ENCODE results near the gene LRPAP1.
A peak's percentile ranks its signal among the peaks of the same experiment; 100 is the strongest.

Gene LRPAP1

GRCh38 chr4:3487861-3488260 lies 44.4 kb downstream of the LRPAP1 start:
- H3K27me3 ChIP-seq (ENCODE audit: insufficient read depth, poor library complexity, severe bottlenecking): no peaks in the 10 kb centered on the region
- no peak overlapping the region for H3K27ac ChIP-seq (ENCODE audit: poor library complexity, severe bottlenecking)

GRCh38 chr4:3486541-3487540 lies 45.4 kb downstream of the LRPAP1 start:
- ATAC-seq (ENCODE audit: low read depth): 0 out of 3 replicates have a peak, but pooled peaks have one; percentile 5
- no peaks in the 10 kb centered on the region for H3K9me3 ChIP-seq (ENCODE audit: severe bottlenecking)
- TF ChIP-seq CTCF (IDR thresholded peaks at IDR 0.05; ENCODE audit: poor library complexity, severe bottlenecking): no peak
- H3K4me3 ChIP-seq (ENCODE audit: severe bottlenecking): no peak overlapping the region
- H3K27me3 ChIP-seq (ENCODE audit: insufficient read depth, poor library complexity, severe bottlenecking): no peaks in the 10 kb centered on the region
- DNase-seq (ENCODE audit: low spot score): no peak
- H3K36me3 ChIP-seq (ENCODE audit: low read depth): no peaks in the 10 kb centered on the region
- H3K27ac ChIP-seq (ENCODE audit: poor library complexity, severe bottlenecking): no peak overlapping the region
- H3K4me1 ChIP-seq (ENCODE audit: insufficient read depth, poor library complexity, severe bottlenecking): peaks cover 8% of the 10 kb centered on the region

More at GRCh38 chr4:3487861-3488260, 44.4 kb downstream of the LRPAP1 start:
- no peak overlapping the region for H3K4me3 ChIP-seq (ENCODE audit: severe bottlenecking)
- peaks cover 2% of the 10 kb centered on the region for H3K36me3 ChIP-seq (ENCODE audit: low read depth)
- no peaks in the 10 kb centered on the region for H3K9me3 ChIP-seq (ENCODE audit: severe bottlenecking)
- peaks cover 8% of the 10 kb centered on the region for H3K4me1 ChIP-seq (ENCODE audit: insufficient read depth, poor library complexity, severe bottlenecking)
- TF ChIP-seq CTCF (IDR thresholded peaks at IDR 0.05; ENCODE audit: poor library complexity, severe bottlenecking): no peak
- DNase-seq (ENCODE audit: low spot score): no peak
- ATAC-seq (ENCODE audit: low read depth): no peak

GRCh38 chr4:3485886-3486540 lies 46.2 kb downstream of the LRPAP1 start:
- H3K27ac ChIP-seq (ENCODE audit: poor library complexity, severe bottlenecking): peak overlapping the region; percentile 83
- H3K9me3 ChIP-seq (ENCODE audit: severe bottlenecking): no peaks in the 10 kb centered on the region
- no peaks in the 10 kb centered on the region for H3K36me3 ChIP-seq (ENCODE audit: low read depth)
- H3K4me3 ChIP-seq (ENCODE audit: severe bottlenecking): peak overlapping the region; percentile 33
- H3K4me1 ChIP-seq (ENCODE audit: insufficient read depth, poor library complexity, severe bottlenecking): peaks cover 8% of the 10 kb centered on the region
- ATAC-seq (ENCODE audit: low read depth): no peak
- DNase-seq (ENCODE audit: low spot score): no peak
- no peaks in the 10 kb centered on the region for H3K27me3 ChIP-seq (ENCODE audit: insufficient read depth, poor library complexity, severe bottlenecking)
- no peak for TF ChIP-seq CTCF (IDR thresholded peaks at IDR 0.05; ENCODE audit: poor library complexity, severe bottlenecking)

- Histone ChIP-seq H3K4me3 (ENCODE audit: severe bottlenecking) (peak overlapping the region; percentile 33), H3K27me3 (ENCODE audit: insufficient read depth, poor library complexity, severe bottlenecking) (no peaks in the 10 kb centered on the region), H3K4me1 (ENCODE audit: insufficient read depth, poor library complexity, severe bottlenecking) (peaks cover 8% of the 10 kb centered on the region), H3K27ac (ENCODE audit: poor library complexity, severe bottlenecking) (peak overlapping the region; percentile 83), H3K36me3 (ENCODE audit: low read depth) (no peaks in the 10 kb centered on the region), H3K9me3 (ENCODE audit: severe bottlenecking) (no peaks in the 10 kb centered on the region)
- DNase-seq (ENCODE audit: low spot score): no peak
- ATAC-seq (ENCODE audit: low read depth): peak; percentile 38
- no peak for TF ChIP-seq CTCF (IDR thresholded peaks at IDR 0.05; ENCODE audit: poor library complexity, severe bottlenecking)
Measured at GRCh38 chr4:3485011-3485791, 47.0 kb downstream of the LRPAP1 start.

Data from RWPE2 (cell line).